Fibroblast of the conjunctiva (primary cell): Measurements from ENCODE around the gene SH2B3.
"Not testable (repeated sequence)": the region's sequence is repeated elsewhere in the genome, so short reads cannot be mapped to it uniquely, and the experiment has no call there.

Source experiments
- DNase-seq: peaks from one replicate; pipeline ENCODE4 v3.0.0-alpha.2; 2010; ENCODE audit warnings: low read depth

The SH2B3 gene

GRCh38 chr12:111405859-111406473 is at the start of gene SH2B3:
SH2B3 (plus strand) TSS chr12:111405923; CDS start chr12:111418146, 12,223 bp downstream.
- no peak for DNase-seq

GRCh38 chr12:111359231-111359913 is 46.4 kb upstream of the SH2B3 start:
- DNase-seq = no peak

GRCh38 chr12:111359914-111360276 is 45.8 kb upstream of the SH2B3 start:
- DNase-seq = no peak

- DNase-seq = no peak
These were observed 45.3 kb upstream of the SH2B3 start for GRCh38 chr12:111360325-111360930.

- DNase-seq = no peak
These were observed 44.5 kb upstream of the SH2B3 start for GRCh38 chr12:111361073-111361716.

- DNase-seq = no peak
These were observed 43.8 kb upstream of the SH2B3 start for GRCh38 chr12:111361717-111362576.

GRCh38 chr12:111362687-111363475 is 42.8 kb upstream of the SH2B3 start:
- no peak for DNase-seq

GRCh38 chr12:111363578-111363977 is 42.1 kb upstream of the SH2B3 start:
- no peak for DNase-seq

GRCh38 chr12:111366075-111366474 is 39.6 kb upstream of the SH2B3 start:
- no peak for DNase-seq

GRCh38 chr12:111366583-111366982 is 39.1 kb upstream of the SH2B3 start:
- no peak for DNase-seq

GRCh38 chr12:111367661-111368221 is 38.0 kb upstream of the SH2B3 start:
- DNase-seq = no peak

GRCh38 chr12:111368291-111368787 is 37.4 kb upstream of the SH2B3 start:
- DNase-seq = no peak

GRCh38 chr12:111368788-111369495 is 36.8 kb upstream of the SH2B3 start, which contains the start of gene PHETA1:
PHETA1 (minus strand) TSS chr12:111369095; CDS start chr12:111363427, 5,668 bp downstream.
- DNase-seq = peak; percentile 71

GRCh38 chr12:111369496-111370220 is 36.1 kb upstream of the SH2B3 start:
- DNase-seq = no peak

- DNase-seq = not testable (repeated sequence)
These were observed 32.5 kb upstream of the SH2B3 start for GRCh38 chr12:111373231-111373630.

GRCh38 chr12:111377440-111377839 is 28.3 kb upstream of the SH2B3 start:
- DNase-seq = no peak

- no peak for DNase-seq
These were observed 25.7 kb upstream of the SH2B3 start for GRCh38 chr12:111379942-111380554.

- DNase-seq = no peak
These were observed 21.1 kb upstream of the SH2B3 start for GRCh38 chr12:111384596-111384995.

GRCh38 chr12:111386885-111387284 is 18.8 kb upstream of the SH2B3 start:
- no peak for DNase-seq
